Measurements from ENCODE around the gene CBFA2T2. TPM values are rescaled to one million over a fixed set of nuclear protein-coding genes. Genes with fewer than 3 reads are reported as not detected.

Gene CBFA2T2
- total RNA-seq, 3 donors from 2014 or later: 28.5 to 37.4 (median 30.3) TPM

- no peak overlapping the region for H3K4me3 ChIP-seq
- H3K36me3 ChIP-seq (ENCODE audit: low read depth): no peaks in the 10 kb centered on the region
- TF ChIP-seq CTCF (IDR thresholded peaks at IDR 0.05): no peak
- DNase-seq: peak in 1 of 3 donors; percentile 29
- intact Hi-C loops (cut with DNase I, micrococcal nuclease): loop anchor here (10.0 kb wide), 1 partner anchor 185 kb away; no protein-coding TSS in a partner anchor
- H3K4me1 ChIP-seq (ENCODE audit: low read depth): peaks cover 48% of the 10 kb centered on the region
- peak; percentile 3 for ATAC-seq
- H3K9me3 ChIP-seq: no peaks in the 10 kb centered on the region
Measured at GRCh38 chr20:33650111-33650752, 160.3 kb downstream of the CBFA2T2 start.

DNA sequence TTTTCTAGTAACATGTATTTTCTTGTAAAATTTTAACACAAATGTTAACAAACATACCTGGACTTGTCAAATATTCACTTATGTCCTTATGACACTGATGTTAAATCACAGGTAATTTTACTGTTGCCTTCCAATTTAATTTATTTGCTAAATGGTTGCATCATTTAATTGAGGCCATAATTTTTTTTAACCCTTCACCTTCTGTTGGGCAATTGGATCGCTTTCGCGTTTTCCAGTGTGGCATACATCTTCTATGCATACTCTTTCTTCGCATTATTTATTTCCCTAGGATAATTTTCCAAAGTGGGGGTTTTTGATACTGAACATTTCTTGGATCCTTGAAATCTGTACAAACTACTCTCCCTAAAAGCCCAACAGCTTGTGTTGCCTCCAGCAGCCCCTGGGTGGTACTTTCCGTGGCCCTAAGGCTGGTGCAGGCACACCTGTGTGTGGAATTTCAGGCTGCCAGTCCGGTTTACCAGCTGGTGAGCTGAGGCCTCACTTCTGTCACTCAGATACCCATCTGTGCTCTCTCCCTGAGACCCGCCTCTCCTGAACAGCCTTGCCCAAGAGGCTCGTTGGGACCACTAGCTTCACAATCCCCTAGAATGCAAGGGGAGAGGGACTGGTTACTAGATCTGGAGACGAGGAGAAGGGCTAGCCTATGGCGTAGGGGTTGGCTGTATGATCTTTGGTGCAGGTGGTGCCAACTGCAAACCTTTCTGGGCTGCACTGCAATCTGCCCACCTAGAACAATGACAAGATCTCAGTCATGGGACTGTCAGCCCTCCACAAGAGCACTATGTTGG is 161.1 kb downstream of the CBFA2T2 start:
- peak; percentile 47 for ATAC-seq
- DNase-seq: peak; percentile 55 to 71 (median 61)
- Histone ChIP-seq H3K36me3 (ENCODE audit: low read depth) (no peaks in the 10 kb centered on the region), H3K4me1 (ENCODE audit: low read depth) (peaks cover 50% of the 10 kb centered on the region), H3K4me3 (no peak overlapping the region), H3K9me3 (no peaks in the 10 kb centered on the region)
- no peak for TF ChIP-seq CTCF (IDR thresholded peaks at IDR 0.05)
- intact Hi-C loops (cut with DNase I, micrococcal nuclease): loop anchor here (10.0 kb wide), 1 partner anchor 186 kb away; no protein-coding TSS in a partner anchor

- H3K4me1 ChIP-seq (ENCODE audit: low read depth): peaks cover 50% of the 10 kb centered on the region
- intact Hi-C loops (cut with DNase I, micrococcal nuclease): loop anchor here (10.0 kb wide), 1 partner anchor 187 kb away; no protein-coding TSS in a partner anchor
- H3K4me3 ChIP-seq: no peak overlapping the region
- no peak for TF ChIP-seq CTCF (IDR thresholded peaks at IDR 0.05)
- H3K36me3 ChIP-seq (ENCODE audit: low read depth): no peaks in the 10 kb centered on the region
- H3K9me3 ChIP-seq: no peaks in the 10 kb centered on the region
- DNase-seq: peak in 1 of 3 donors; percentile 32
- ATAC-seq: no peak
Measured at GRCh38 chr20:33651562-33652048, 161.7 kb downstream of the CBFA2T2 start.

DNA sequence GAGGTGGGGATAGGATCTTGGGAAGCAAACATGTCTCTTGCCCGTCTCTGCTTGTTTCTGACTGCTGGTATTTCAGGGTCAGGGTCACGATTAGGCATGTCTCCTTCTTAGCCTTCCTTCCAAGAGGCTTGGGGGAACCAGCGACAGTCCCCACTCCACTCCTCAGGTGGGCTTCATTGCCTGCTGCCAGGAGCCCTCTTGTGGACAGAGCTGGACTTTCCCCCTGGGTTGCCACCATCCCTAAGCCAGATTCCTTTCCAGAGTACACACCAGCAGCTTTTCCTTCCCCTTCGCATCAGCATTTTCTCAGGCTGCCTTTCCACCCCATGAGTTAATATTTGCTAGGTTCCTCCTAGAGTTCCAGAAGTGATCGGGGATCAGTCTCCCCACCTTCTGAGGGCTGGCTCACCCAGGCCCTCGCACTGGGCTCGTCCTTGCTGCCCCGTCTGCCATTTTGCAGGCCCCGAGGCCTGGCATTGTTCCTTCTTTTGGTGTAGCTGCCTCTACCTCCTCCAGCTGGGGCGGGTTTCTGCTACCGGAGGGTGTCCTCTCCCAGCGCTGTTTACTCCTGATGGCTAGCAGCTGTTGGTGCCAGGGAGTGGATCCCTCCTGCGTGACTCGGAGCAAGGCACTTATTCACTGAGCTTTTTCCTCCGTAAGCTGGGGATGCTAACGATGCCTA is 163.5 kb downstream of the CBFA2T2 start:
- intact Hi-C loops (cut with DNase I, micrococcal nuclease): loop anchor here (10.0 kb wide), 1 partner anchor 189 kb away; no protein-coding TSS in a partner anchor
- no peaks in the 10 kb centered on the region for H3K9me3 ChIP-seq

More for the DNA sequence above, 163.5 kb downstream of the CBFA2T2 start:
- DNase-seq (peak in 2 of 3 donors; percentile 71 to 76), ATAC-seq (peak; percentile 51)
- no peak for TF ChIP-seq CTCF (IDR thresholded peaks at IDR 0.05)
- Histone ChIP-seq H3K4me3 (no peak overlapping the region), H3K36me3 (ENCODE audit: low read depth) (no peaks in the 10 kb centered on the region), H3K4me1 (ENCODE audit: low read depth) (peaks cover 45% of the 10 kb centered on the region)

Measured in mucosa of descending colon (tissue), 3 donors.